GM19324 (cell line): ENCODE measurements around the gene TNFAIP8.

Experiments used
- ATAC-seq: cut with Tn5 transposase; IDR thresholded peaks from one replicate; pipeline ENCODE4 v1.9.1; 2021; ENCODE audit warnings: mild to moderate bottlenecking, moderate library complexity; ENCODE audit not compliant: unreplicated experiment, low FRiP score

TNFAIP8 gene

GRCh38 chr5:119389288-119390030 lies 33.6 kb downstream of the TNFAIP8 start:
- no peak for ATAC-seq

GRCh38 chr5:119390404-119390803 lies 34.6 kb downstream of the TNFAIP8 start:
- ATAC-seq: no peak

- ATAC-seq: no peak
Observed at GRCh38 chr5:119393201-119393691, 37.4 kb downstream of the TNFAIP8 start.

- no peak for ATAC-seq
Observed at GRCh38 chr5:119393746-119394145, 37.9 kb downstream of the TNFAIP8 start.

- no peak for ATAC-seq
Observed at GRCh38 chr5:119395080-119395836, 39.4 kb downstream of the TNFAIP8 start.

GRCh38 chr5:119396030-119396664 lies 40.3 kb downstream of the TNFAIP8 start:
- ATAC-seq: peak; percentile 26

- ATAC-seq: peak; percentile 50
Observed at GRCh38 chr5:119397518-119398380, 41.9 kb downstream of the TNFAIP8 start.

GRCh38 chr5:119398727-119399466 lies 43.1 kb downstream of the TNFAIP8 start:
- no peak for ATAC-seq

- ATAC-seq: no peak
Observed at GRCh38 chr5:119400245-119400644, 44.4 kb downstream of the TNFAIP8 start.

- ATAC-seq: no peak
Observed at GRCh38 chr5:119402081-119402480, 46.3 kb downstream of the TNFAIP8 start.

GRCh38 chr5:119402555-119402954 lies 46.7 kb downstream of the TNFAIP8 start:
- ATAC-seq: no peak

- ATAC-seq: no peak
Observed at GRCh38 chr5:119404033-119404432, 48.2 kb downstream of the TNFAIP8 start.

GRCh38 chr5:119405419-119405818 lies 49.6 kb downstream of the TNFAIP8 start:
- ATAC-seq: no peak

GRCh38 chr5:119406551-119407110 lies 50.8 kb downstream of the TNFAIP8 start:
- no peak for ATAC-seq

GRCh38 chr5:119409235-119409815 lies 53.5 kb downstream of the TNFAIP8 start:
- peak; percentile 59 for ATAC-seq

- no peak for ATAC-seq
Observed at GRCh38 chr5:119410448-119411159, 54.8 kb downstream of the TNFAIP8 start.

GRCh38 chr5:119411361-119412278 lies 55.8 kb downstream of the TNFAIP8 start:
- no peak for ATAC-seq
